Embryonic facial prominence (tissue), 1 donor: ENCODE data around the gene CEP104.

Source experiments
- DNase-seq: peaks from one replicate; pipeline ENCODE4 v3.0.0-alpha.2; 2016; ENCODE audit errors: extremely low spot score

Gene CEP104

DNA sequence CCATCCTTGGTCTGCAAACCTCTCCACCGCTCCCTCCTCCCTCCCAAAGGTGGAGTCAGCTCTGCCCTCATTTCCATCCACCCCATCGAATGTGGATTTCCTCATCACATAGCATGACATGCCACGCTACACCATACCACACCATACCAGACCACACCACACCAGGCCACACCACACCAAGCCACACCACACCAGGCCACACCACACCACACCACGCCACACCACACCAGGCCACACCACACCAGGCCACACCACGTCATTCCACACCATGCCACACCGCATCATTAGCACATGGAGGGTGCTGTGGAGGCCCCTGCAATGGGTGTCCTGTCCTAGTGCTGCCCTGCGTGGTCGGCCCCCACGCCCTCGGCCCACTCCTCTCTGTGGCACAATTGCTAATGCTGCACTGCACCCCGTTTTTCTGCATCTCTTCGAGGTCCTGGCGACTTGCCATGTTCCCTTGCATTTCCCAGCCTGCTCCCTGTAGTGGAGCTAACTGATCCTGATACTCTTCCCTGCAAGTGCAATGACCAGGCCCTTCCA is 11.5 kb upstream of the CEP104 start:
- DNase-seq = no peak

DNA sequence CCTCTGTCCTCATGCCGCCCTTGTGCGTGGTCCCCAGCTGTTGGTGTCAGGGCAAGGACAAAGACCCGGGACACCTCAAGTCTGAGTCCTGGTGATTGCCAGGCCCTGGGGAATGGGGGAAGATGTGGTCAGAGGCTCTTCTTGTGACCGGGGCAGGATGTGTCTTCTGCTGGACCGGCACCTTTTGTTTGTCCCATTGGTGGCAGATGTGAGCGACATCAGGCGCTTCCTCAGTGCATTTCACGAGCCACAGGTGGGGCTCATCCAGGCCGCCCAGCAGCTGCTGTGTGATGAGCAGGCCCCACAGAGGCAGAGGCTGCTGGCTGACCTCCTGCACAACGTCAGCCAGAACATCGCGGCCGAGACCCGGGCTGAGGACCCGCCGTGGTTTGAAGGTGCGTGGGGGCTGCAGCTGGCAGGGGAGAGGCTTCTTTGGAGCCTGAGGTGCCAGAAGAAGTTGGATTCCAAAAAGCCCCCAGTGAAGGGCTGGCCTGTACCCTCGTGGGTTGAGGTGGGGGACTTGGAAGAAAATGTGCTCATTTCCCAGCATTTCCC is 8.7 kb upstream of the CEP104 start:
- DNase-seq = no peak

DNA sequence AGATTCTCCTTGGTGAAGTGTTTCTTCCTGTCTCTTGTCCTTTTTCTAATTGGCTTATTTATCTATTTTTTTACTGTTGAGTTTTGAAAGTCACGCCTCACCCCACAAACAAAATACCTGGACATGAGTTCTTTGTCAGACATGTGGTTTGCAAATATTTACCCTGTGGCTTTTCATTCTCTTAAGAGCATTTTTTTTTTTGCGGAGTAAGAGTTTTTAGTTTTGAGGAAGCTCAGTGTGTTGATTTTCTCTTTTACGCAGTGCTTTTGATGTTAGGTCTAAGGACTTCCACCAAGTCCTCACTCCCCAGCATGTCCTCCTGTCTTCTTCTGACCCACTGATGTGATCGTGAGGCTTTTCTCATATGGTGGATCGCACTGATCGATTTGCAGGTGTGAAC is 7.9 kb upstream of the CEP104 start:
- no peak for DNase-seq

DNA sequence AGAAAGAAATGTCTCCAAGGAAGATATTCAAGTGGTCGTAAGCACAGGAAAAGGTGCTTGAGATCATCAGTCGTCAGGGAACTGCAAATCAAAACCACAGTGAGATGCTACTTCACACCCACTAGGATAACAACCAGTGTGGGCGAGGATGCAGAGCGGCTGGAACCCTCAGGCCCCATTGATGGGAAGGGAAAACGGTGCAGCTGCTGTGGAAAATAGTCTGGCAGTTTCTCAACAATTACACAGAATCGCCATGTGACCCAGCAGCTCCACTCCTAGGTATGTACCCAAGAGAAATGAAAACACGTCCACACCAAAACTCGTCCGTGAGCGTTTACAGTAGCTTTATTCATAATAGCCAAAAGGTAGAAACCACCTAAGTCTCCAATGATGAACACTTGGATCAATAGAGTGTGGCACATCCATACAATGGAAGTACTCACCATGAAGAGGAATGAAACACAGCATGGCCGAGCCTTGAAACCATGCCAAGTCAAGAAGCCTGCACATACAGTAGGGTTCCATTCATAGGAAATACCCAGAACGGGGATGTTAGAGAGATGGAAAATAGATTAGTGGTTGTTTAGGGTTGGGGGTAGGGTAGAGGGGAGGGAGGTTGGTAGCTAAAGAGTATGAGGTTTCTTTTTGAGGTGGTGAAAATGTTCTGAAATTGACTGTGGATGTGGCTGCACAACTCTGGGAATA is 6.4 kb upstream of the CEP104 start:
- DNase-seq = no peak

DNA sequence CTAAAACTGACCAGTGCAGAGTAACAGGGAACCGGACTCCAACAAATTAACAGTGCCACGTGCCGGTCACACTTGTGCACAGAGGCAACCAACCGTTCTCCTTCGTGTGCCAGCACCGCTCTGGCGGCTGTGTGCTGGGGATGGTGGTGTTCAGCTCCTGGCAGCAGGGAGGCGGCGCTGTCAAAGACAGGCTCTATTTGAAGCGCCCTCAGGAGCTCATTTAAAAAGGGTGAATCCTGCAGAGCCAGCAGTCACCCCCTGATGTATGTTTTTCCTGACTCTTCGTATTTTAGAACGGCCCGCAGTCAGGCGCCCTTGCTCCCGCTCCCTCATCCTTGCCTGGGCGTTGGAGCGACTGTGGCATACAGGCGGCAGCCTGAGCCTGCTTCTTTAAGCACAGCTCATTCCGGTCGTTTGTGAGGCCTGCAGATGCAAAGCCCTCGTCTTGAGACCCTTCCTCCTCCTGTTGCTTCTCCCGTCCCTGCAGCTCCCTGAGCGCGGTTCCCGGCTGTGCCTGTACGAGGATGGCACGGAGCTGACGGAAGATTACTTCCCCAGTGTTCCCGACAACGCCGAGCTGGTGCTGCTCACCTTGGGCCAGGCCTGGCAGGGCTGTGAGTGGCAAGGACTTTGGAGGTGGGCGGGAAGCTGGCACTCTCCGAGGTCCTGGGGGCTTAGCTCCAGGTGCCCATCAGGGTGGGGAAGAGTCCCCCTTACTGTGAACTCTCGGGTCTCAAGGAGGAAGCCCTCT is 1.4 kb upstream of the CEP104 start:
- no peak for DNase-seq

DNA sequence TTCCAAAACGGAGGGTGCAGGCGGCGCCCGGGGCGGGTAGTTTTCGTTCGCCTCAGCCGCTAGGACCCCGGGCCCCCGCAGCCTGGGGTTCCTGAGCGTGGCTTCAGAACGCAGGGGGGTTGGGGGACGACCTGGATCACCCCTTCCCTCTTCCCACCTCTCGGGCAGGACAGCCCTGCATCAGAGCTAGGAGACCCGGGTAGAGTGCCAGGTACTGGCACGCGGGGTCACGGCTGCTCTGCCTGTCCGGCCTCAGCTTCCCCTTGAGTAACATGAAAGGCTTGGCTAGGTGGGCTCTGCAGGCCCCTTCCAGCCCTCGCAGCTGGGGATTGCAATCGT is 749 bp upstream of the CEP104 start:
- DNase-seq = no peak

DNA sequence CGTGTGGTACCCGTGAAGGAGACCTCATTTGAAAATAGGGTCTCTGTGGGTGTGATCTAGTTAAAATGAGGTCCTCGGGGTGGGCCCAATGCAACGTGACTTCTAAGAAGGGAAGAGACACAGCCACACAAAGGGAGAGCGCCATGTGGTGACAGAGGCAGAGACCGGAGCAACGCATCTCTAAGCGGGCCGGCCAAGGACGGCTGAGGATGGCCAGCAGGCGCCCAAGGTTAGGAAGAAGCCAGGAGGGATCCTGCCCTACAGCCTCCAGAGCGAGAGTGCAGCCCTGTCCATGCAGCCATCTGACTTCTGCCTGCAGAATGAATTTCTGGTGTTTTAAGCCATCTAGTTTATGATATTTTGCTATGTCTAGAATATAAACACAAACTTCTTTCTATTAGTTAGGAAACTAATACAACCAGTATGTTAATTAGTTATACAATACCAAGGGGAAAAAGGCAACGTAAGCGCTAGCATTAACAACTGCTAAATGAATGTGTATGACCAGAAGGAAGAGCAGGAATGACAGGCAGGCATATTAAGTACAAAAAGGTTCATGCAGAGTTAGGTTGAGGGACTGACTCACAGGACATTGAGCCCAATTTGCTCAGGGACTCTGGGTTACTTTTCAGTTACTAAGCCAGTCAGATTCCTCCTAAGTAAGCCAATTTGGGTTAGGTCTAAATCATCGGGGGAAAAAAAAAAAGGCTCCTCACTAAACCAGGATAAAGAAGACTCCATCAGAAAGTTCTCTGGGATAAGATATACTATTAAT is 4.1 kb downstream of the CEP104 start:
- no peak for DNase-seq

DNA sequence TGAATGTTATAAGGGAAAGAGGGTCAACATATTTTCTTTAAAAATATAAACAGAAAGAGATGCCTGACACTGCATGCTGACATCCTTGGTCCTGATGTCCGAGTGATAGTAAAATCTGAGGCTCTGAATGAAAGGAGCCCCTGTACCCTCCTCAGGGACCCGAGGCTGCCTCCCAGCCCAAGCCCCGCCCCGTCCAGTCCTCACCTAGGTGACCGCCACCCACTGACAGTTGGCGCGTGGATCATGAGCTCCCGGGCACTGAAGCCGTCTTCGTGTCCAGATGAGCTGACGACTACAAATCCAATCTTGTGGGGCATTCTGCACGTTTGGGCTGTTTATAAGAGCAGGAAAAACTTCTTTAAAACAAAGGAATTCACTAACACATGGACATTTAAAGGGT is 4.9 kb downstream of the CEP104 start:
- DNase-seq = no peak

DNA sequence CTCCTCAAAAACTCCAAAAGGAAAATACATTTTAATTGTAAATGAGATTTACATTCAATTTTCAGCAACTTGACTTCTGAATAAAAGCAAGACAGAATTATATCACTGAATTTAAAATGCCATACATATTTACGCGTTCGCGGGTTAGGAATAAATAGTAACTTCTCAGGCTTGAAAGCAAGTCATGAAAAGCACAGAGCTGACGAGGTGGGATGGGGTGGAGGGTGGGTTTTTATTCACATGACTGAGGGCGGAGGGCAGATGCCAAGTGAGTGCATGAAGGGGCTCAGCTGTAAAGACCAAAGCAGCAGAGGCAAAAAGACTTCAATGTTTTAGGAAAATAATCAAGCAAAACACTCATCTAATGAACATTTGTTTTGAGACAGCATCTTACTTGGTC is 5.7 kb downstream of the CEP104 start:
- DNase-seq = no peak

DNA sequence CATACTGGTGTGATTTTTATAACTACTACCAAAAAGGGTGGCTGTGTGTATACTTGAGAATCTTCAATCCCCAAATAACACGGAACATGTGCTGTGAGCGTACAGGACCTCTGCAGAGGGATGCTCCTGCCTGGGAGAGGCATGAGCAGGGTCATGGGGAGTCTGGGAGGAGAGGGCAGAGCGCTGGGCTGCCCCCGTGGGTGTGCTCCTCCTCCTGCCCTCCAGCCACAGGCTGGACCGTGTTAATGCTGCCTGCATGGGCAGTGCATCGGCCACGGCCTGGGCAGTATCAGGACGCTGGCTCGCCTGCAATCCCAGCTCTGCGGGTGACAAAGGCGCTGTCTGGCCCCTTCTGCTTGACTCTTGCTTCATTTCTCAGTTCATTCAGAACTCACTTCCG is 6.2 kb downstream of the CEP104 start:
- DNase-seq = no peak

DNA sequence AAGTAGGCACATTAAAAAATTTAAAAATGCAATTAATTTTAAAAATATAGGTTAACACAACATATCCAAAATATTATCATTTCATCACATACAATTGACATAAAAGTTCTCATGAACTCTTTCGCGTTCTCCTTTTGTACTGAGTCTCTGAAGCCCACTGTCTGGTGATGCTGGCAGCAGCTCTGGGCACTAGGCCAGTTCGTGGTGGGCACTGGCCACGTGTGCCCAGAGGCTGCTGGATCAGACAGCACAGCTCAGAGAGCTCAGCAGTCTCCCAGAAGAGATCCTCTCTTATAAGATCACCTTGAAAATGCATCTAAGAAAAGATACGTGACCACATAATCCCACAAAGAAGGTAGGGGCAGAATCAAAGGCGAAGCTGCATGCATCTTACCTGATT is 9.9 kb downstream of the CEP104 start:
- no peak for DNase-seq

DNA sequence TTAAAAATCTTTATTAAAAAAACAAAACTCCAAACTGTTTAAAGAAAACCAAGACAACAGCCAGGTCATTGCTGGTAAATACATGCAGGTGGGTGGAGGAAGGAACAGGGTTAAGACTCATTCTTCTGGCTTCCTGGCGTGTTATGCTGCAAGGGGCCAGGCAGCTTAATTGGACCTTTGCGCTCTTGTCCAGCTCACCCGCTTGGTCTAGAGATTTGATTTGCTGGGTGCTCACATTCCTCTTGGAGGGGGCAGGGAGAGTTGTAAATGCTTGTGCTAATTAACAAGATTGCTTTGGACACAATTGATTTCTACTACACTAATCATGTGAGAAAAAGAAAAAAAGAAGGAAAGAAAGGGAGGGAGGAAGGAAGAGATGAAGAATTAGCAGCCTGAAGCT is 10.5 kb downstream of the CEP104 start:
- DNase-seq = no peak

DNA sequence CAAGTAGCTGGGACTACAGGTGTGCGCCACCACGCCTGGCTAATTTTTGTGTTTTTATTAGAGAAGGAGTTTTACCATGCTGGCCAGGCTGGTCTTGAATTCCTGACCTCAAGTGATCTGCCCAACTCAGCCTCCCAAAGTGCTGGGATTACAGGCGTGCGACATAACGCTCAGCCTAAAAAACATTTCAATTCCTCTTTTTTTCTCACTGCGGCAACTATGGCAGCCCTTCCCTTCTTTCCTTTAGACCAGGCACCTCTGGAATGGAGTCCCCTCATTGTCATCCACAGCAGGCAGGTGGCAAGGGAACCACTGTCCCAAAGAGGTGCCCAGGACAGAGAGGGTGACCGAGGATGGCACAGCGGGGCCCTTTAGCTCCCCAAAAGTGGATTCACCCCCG is 14.1 kb downstream of the CEP104 start:
- no peak for DNase-seq

DNA sequence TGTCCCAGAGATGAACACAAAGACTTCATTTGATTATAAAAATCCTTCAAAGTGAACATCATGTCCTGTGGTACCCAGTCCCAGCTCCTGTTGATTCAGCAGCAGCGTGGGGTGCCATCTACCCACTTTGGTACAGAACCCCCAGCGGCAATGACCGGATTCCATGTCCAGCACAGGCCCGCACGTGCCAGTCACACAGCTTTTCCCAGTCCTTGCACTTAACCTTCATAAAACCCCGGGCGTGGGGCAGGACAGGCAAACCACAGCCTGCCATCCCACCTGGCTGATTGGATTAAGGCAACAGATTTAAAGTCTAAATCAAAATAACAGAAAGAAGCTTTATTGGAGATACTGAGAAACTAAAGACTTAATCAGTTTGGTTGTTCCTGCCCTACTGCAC is 15.5 kb downstream of the CEP104 start:
- no peak for DNase-seq

DNA sequence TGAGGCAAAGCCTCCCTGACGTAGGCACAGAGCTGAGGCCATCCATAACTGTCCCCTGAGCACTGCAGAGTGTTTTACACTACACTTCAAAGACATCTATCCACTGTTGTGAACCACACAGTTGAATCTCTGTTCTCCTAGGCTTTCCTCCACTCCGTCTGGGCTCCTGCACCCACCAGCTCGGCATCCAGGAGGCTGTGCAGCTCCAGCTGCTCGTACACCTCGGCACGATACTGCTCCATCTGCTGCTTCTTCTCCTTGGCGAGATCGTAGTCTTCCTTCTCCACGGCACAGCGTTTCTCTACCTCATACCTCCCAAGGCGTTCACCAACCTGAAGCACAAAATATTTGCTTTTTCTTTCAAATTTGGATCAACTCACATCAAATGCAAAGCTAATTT is 18.2 kb downstream of the CEP104 start:
- DNase-seq = no peak

DNA sequence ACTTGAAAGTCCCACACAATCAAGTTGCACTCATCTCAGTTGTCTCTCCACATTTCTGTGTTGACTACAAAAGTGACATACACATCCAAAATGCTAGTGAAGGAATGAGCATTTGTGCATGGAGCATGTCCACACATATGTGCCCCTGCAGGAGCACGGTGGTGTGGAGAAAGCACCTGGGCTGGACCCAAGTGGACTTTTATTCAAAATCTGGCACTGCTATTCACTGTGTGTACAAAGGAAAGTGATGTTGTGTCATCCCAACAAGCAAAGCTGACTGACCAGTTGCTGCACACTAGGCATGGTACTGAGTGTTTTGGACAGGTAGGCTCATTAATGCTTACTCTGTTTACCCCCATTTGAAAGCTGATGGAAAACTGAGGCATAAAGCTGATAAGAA is 19.3 kb downstream of the CEP104 start:
- no peak for DNase-seq

DNA sequence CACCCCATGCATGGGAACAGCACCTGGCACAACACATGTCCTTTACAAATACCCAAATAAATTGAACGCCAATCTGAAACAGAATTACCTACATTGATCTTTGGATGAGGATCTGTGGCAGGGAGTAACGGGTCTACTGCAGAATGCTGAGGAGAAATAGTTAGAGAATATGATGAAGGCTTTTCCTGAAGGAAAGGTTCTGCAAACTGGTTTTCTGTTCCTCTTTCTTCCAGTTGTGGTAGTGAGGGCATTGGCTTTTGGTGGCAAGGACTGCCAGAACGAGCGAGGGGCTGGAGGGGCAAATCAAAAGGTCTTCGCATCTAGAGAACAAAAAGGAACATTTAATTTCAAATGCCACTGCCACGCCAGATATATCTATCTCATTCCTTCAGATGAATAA is 19.8 kb downstream of the CEP104 start:
- DNase-seq = no peak

DNA sequence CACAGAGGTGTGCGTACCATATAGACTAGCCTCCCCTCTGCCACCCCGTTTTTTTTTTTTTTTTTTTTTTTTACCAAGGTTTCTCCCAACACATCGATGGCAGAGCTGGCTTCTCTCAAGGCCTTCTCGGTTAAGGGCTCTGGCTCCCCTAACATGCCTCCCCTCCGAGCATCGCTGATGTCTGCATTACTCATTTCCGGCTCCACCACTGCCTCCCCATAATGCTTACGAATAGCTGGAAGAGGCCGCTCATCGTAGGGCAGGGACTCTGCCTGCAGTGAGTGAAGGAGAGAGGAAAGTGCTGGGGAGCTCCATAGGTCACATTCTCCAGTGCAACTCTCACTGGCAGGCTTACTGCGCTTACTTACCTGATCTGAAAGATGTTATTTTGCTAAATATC is 20.6 kb downstream of the CEP104 start:
- DNase-seq = no peak

DNA sequence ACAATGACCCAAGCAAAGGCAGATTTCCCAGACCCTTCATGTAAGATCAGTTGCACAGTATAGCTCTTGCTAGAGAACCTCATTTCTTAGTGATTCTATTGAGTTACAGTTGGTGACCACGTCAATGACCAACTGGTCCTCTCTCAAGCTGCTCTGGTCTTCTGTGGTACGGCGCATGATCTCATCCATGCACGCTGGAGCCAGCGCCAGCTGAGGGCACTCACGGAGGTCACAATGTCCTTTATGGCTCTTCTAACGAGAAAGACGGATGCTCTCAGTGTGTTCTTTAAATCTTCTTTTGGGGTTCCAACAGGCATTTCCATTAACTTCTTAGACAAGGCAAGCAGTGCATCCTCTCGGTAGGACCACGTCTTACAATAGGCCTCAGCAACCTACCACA is 22.3 kb downstream of the CEP104 start:
- no peak for DNase-seq

DNA sequence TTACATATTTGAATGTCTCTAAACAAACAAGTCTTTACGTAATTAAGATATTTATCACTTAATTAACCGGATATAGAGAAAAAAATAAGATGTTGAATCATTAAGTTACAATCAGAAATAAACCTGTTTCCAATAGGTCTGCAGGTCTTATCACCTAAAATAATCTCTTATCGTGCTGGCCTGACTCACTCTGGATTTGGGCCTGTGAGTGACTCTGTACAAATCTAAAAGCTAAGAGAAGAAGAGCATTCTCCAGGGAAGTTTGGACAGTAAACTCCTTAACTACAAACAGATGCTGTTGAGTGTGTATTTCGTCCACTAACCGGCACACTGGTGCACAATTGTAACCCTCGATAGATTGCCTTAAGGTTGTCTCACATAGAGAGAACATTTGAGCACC is 25.3 kb downstream of the CEP104 start:
- no peak for DNase-seq

DNA sequence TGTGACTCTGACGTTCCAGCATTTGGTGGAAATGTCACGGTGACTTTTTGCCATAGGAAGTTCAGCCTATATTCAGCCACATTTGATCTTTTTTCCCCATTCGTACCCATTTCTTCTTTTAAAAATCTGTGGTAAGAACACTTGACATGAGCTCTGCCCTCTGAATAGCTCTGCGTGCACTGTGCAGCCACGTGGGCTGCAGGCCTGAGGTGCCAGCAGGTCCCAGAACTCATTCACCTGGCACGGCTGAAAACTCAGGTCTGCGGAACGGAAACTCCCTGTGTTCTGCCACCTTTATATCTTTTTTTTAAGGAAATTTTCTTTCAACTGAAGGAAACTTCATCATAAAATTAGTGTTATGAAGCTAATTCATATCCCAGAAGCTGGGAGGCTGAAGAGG is 28.6 kb downstream of the CEP104 start:
- DNase-seq = no peak

DNA sequence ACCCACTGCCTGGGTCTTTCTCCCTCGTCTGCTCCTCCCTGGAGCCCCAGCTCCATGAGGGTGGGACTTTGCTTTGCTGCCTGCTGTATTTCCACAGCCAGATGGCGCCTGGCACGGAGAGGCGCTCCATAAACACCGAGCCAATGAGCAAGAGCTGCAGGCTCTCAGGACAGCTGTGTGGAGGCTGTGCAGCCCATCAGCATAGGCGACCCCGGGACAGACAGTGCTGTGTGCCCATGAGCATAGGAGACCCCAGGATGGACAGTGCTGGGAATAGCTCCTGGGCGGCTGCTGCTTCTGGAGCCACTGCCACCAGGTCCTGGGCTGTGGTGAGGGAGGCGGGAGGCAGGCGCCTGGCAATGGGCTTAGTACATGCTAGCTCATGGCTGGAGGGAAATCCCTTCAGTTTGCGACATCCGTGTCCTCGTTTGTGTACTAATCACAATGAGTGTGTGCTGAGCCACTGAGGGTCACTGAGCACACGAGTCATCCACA is 29.2 kb downstream of the CEP104 start:
- no peak for DNase-seq
